ENCODE measurements around the gene POLR2L.
A peak's percentile ranks its signal among the peaks of the same experiment; 100 is the strongest.

Gene POLR2L

DNA sequence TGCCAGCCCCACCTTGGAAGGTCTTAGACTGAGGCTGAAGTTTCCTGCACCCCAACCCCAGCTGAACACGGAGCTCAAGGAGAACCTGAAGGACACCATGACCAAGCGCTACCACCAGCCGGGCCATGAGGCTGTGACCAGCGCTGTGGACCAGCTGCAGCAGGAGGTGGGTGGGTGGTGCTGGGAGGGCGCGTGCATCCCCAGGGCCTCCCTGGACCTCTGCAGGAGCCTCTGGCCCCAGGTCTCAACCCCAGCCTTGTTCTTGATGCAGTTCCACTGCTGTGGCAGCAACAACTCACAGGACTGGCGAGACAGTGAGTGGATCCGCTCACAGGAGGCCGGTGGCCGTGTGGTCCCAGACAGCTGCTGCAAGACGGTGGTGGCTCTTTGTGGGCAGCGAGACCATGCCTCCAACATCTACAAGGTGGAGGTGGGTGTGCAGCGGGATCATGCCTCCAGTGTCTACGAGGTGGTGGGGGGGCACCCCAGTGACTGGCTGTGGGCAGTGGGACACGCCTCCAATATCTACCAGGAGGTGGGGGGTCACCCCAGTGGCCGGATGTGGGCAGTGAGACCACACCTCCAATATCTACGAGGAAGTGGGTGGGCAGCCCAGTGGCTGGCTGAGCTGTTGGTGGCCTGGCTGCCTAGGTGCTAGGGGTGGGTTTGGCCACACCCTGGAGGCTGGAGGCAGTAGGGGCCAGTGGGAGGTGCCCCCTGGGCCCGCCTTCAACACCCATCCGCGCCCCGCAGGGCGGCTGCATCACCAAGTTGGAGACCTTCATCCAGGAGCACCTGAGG is 4.9 kb downstream of the POLR2L start:
- DNase-seq, result no peak

DNA sequence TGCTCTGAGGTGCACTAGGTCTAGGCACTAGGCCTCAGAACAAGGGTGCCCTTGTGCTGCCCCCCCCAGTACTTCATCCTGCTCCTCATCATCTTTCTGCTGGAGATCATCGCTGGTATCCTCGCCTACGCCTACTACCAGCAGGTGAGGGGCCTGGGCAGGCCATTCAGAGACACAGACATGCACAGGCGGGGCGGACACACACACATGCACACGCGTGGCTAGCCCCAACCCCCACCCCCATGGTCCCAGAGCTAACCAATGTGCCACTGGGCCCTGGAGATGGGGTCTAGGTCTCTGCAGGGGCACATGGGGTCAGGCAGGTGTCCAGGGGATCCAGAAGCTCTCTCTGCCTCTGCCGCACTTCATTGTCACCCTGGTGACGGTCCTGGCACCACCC is 5.6 kb downstream of the POLR2L start:
- DNase-seq, result no peak

DNA sequence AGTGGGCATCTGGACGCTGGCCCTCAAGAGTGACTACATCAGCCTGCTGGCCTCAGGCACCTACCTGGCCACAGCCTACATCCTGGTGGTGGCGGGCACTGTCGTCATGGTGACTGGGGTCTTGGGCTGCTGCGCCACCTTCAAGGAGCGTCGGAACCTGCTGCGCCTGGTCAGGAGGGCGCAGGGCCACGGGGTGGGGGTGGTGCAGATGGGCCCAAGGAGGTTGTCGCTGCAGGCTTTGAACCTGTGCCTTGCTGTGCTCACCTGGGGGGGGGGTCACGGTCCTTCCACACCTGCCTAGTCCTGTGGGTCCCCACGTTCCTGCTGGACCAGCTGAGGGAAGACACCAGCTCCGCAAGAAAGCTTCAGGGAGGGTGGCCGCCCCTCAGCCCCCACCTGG is 6.1 kb downstream of the POLR2L start:
- DNase-seq, result no peak

DNA sequence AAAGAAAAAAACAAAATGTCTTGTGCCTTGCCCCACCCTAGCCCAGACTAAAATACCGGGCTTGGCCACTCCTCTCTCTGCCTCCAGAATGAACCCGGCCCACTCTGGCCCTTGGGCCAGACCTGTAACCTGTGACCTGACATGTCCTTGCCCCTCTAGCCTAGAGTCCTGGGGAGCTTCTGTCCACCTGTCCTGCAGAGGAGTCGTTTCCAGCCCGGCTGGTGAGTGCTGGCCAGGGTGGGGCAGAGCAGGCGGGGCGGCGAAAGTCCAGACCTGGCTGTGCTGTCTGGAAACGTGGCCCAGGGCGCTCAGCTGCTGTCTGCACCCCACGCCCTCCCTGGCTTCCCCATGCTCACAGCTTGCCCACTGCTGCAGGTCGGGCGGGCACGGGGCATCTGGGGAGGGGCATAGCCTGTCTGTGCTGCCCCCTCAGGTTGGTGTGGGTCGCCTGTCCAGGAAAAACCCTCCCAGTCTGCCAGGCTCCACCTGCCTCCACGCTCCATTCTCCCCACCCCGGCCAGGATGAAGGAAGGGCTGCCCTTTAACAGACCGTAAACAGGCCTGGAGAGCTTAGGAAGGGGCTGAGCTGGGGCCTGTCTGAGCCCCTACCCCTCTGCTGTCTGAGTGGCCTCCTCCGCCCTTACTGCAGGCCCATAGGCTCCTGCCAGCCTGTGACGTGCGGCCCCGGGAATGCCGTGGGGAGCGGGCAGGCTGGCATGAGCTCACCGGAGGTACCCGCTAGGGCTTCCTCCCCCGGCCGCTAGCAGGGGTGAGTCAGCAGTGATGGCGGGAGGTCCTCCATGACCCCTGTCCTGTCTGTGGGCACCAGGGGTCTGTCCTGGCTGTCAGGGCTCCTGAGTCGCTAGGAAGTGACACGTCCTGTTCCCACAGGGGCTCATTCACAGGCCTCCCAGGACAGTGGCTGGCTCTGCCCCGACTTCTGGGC is 7.7 kb downstream of the POLR2L start:
- DNase-seq, result no peak

DNA sequence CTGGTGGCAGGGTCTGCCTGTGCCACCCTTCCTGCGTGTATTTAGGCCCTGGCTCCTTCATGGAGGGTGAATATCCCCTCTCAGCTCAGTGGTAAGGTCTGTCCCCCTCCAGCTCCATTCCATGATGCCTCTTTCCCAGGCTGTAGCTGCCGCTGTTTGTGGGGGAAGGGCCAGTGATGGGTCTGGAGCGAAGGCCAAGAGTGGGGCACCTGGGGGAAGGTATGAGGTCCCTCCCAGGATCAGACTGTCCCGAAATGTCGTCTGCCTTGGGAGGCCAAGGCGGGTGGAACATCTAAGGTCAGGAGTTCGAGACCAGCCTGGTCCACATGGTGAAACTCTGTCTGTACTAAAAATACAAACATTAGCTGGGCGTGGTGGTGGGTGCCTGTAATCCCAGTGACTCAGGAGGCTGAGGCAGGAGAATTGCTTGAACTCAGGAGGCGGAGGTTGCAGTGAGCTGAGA is 8.4 kb downstream of the POLR2L start:
- no peak for DNase-seq

DNA sequence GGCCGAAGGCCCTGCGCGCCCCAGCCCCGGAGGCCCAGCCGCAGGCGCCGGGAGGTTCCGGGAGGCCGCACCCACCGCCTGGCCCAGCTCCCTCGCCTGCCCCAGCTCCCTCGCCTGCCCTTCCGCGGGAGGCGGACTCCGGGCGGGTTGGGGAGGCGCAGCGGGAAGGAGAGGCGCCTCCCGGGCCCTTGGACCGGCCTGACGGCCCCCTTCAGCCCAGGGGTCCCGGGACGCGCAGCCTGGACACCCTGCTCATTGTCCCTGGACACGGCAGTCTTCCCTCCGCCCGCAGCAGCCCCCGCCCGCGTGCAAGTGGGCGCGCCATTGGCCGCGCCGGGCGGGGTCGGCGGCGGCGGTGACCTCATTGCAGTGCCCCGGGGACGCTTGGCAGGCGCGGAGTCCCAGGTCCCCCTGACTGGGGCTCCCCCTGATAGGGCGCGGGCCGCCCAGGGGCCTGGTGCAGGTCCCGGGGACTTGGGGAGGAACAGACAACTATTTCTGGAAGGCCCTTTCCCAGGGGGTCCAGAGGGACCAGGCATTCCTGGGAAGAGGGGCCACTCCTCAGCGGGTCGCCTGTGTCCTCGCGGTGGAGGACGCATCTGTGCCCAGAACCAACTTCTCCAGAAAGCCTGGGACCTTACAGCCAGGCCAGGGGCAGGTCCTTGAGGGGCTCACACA is 9.1 kb downstream of the POLR2L start:
- DNase-seq, result no peak

DNA sequence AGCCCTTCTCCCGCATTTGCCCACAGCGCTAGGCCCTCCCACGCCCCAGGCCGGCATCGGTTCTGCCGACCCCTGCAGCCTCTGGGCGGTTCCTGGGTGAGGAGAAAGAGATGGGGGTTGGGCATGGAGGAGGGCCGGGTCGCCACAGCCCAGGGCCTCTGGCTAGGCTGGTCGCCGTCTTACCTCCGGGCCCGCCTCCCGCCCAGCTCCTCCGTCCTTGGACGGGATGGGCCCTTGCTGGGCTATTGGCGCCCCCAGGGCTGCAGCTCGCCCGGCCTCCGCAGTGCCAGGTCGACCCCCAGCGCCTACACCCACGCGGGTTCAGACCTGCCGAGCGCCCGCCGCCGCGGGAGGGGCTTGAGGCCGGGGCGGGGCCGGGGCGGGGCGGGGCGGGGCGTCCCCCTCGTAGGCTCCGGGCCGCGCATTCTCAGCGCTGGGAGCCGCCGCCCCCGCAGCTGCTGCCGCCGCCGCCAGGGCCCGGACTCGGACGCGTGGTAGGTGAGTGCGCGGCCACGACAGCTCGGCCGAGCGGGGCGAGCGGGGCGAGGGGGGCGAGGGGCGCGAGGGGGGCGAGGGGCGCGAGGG is 9.7 kb downstream of the POLR2L start, which contains the start of gene CD151:
Gene CD151 (plus strand): TSS at position 424 of the 585 bp plus-strand sequence. CDS start 3,118 bp downstream, outside the sequence.
- DNase-seq, result no peak

DNA sequence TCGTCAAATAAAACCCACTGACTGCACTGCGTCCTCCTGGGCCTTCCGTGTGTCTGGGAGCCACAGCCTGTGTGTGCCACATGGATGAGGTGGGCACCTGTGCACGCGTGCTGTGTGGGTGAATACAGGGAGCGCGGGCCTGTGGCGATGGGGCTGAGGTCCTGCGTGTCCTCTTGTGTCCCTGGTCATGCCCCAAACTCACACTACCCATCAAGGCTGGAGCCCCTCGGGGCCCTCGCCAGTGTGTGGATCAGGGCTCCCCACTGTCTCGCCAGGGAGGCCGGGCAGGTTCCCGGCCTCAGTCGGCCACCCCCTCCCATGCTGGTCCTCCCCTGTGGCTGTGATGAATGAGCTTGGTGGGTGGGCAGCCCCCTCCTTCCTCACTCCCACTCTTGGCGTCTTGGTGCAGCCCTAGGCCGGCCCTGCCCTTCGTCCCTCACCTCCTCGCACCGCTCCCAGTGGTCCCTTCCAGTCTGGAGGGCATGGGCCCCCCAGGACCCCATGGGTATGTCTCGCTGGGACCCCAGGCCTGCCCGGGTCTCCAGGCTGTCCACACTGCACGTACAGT is 10.3 kb downstream of the POLR2L start:
- no peak for DNase-seq

DNA sequence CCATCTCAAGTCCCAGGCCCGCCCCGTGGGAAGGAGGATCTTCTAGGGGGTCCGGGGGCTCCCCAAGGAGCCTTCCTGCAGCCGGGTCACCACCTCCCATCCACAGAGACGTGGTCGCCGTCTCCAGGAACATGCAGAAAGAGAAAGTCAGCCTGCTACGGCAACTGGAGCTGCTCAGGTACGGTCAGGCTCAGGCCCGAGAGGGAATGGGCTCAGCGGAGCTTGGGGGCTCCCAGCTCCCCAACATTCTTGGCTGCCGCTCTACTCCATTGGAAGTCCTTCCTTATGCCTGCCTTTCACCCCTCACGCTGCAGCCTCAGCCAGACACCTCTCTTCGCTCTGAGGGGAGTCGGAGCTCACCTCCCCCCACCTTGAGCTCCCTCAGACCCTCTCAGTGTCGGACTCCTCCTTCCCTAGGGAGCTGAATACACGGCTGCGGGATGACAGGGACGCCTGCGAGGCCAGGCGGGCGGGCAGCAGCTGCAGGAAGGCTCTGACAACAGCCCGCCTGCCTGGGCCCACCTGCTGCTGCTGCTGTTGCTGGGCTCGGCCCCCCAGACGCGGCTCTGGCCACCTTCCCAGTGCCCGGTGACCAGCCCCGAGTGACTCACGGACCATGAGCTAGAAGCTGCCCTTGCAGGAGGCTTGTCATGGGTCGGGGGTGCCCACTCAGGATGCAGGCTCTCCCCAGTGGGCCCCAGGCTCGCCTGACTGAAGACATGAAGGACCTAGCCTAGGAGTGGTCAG is 11.0 kb downstream of the POLR2L start:
- no peak for DNase-seq

DNA sequence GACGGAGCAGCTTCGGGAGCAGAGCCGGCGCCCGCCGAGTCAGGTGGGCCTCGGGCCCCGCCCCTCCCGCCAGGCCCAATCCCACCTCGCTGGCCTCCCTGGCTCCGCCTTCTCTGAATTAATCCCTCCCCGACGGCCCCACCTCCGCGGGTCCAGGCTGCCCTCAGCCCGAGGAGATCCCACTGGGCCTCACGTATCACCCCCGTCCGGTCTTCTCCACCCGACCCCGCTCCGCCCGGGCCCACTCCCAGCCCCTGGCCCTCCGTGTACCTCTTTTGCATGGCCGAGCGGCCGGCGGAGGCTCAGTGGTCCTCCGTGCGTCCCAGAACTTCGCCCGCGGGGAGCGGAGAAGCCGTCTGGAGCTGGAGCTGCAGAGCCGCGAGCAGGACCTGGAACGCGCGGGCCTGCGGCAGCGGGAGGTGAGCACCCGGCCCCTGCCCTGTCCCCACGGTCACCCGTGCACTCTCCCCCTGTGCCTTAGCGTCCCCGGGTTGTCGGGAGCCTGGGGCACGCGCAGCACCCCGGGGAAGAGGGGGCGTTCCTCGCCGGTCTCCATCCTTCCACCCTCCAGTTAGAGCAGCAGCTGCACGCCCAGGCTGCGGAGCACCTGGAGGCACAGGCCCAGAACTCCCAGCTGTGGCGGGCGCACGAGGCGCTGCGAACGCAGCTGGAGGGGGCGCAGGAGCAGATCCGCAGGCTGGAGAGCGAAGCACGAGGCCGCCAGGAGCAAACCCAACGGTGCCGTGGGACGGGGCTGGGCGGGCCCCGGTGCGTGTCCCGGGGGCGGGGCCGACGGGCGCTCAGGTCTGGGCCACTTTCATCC is 11.8 kb downstream of the POLR2L start:
- DNase-seq, result peak; percentile 40

DNA sequence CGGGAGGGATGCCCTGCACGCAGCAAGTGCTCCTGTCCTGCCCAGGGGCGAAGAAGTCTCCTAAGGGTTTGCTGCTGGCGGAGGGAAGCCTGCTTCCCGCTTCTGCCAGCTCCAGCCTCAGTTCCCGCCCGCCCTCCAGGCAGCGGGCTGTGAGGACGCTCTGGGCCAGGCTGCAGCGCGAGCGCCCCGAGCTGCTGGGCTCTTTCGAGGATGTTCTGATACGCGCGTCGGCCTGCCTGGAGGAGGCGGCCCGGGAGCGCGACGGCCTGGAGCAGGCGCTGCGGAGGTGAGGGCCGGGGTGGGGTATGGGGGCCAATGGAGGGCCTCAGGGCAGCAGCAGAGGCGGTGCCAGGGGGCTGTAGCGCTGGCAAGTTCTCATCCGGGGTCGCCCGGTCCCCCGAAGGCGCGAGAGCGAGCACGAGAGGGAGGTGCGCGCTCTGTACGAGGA is 12.5 kb downstream of the POLR2L start:
- DNase-seq, result no peak

DNA sequence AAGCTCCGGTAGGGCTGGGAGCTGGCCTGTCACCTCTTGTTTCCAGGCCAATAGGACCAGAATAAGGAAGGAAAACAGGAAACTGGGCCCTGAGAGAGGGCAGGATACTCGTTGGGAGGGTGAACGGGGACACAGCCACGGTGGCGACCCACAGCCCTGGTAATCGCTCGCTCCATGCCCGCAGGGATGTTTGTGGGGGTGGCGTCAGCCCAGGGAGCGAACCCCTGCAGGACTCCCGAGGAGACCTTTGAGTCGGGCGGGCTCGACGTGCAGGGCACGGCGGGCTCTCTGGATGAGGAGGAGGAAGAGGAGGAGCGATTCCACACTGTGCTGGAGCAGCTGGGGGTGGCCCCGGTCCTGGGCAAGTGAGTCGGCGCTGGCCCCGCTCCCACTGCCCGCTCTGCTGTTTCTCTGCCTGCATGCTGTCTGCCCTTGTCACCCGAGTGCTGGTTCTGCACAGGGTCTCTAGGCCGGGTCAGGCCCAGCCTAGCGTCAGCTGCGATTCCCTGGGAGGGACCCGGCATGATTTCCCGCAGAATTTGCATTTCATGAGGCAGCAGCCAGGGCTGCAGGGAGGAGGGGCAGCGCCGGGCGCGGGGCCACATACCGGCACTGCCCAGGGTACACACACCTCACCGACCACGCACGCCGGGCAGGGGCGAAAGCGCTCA is 13.0 kb downstream of the POLR2L start:
- no peak for DNase-seq

DNA sequence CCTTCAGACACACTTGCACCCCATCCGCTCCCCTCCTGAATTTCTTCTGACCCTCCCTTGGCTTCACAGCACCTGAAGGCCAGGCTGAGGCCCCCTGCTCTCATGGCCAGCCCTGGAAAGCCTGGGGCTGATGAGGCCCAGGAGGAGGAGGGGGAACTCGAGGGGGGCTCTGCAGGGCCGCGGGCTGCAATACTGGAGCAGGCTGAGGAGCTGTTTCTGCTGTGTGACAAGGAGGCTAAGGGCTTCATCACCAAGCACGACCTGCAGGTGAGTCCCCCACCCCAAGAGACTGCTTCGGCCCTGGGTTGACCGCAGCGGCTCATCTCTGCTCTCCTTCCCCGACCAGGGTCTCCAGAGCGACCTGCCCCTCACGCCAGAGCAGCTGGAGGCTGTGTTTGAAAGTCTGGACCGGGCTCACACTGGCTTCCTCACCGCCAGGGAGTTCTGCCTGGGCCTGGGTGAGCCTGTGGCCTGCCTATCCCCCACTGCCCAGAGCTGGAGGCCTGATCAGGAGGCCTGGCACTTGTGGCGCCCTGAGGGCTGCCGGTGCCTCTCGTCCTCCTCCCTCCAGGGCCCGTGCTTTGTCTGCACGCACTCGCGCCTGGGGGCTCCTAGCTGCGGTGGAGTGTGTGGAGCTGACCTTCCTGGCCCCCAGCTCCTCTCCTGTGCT is 13.7 kb downstream of the POLR2L start:
- no peak for DNase-seq

DNA sequence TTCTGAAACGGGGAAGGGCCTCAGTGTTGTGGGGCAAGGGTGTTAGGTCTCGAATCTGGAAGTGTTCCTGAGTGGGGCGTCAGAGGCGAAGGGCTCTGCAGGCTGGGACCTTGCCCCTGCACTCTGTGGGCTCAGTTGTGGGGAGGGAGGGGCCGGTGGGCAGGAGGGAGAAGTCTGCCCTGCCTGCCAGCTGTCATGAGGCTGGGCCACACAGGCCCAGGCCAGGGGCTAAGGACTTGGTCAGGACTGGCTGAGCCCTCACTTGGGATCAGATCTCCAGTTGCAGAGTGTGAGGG is 14.5 kb downstream of the POLR2L start, which contains the start of gene CRACR2B:
Gene CRACR2B (plus strand): TSS at position 23 of the 296 bp plus-strand sequence. CDS start 689 bp downstream, outside the sequence.
- no peak for DNase-seq

DNA sequence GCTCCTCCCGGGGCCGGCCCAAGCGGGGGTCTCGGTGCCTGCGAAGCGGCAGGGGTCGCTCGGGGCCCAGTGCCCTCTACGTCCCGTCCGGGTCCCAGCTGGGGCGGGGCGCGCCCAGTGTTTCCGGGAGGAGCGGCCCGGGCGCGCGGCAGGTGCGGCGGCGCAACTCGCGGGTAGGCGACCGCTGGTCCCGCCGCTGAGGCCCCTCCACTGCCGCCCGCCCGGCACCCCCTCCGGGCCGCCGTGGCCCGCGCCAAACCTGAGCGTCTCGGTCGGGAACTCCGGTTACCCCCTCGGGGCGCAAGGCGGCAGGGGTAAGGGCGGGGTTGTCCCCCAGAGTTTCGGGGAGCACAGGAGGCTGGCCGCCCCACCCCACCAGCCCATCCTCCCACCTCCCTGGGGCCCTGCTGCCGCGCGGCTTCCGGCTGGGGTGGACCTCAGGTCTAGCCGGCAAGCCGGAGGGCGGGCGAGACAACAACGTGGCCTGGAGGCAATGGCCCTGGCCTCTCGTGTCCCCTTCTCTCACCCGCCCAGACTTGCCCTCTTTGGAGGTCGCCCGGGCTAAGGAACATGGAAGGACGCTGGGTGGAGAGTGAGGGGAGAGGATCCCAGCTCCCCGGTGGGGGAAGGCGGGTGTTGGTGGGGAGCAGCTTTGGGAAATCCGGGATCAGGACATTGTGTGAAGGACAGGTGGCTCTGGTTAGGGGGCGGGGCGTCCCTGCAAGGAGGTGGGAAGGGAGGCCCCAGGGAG is 15.0 kb downstream of the POLR2L start:
- no peak for DNase-seq

DNA sequence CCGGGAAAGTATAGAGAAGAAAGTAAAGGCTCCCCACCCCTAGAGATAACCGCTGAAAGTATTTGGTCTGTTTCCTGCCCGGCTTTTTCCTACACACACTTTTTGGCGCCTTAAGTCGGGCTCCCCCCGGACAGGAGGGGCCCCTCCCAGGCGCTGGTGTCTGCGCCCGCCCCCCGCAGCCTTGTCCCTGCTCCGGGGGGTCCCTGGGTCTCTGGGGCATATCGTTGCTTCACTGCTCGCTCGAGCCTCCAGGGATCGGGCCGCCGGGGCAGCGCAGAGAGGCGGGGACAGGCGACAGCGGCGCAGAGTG is 15.5 kb downstream of the POLR2L start:
- DNase-seq, result no peak

DNA sequence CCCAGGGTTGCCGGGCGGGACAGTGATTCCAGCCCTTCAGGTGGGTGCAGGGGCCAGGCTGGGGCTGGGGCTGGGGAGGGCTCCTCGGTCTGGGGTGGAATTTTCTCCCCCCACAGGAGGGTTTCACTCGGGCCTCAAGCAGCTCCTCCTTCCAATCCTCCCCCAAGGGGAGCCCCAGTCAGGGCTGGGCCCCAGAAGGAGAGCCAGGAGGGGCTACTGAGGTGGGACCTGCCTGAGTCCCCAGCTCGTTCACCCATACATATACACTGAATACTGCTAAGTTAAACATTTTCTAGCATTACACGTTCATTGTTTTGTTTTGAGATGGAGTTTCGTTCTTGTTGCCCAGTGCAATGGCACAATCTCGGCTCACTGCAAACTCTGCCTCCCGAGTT is 16.1 kb downstream of the POLR2L start:
- DNase-seq, result no peak

DNA sequence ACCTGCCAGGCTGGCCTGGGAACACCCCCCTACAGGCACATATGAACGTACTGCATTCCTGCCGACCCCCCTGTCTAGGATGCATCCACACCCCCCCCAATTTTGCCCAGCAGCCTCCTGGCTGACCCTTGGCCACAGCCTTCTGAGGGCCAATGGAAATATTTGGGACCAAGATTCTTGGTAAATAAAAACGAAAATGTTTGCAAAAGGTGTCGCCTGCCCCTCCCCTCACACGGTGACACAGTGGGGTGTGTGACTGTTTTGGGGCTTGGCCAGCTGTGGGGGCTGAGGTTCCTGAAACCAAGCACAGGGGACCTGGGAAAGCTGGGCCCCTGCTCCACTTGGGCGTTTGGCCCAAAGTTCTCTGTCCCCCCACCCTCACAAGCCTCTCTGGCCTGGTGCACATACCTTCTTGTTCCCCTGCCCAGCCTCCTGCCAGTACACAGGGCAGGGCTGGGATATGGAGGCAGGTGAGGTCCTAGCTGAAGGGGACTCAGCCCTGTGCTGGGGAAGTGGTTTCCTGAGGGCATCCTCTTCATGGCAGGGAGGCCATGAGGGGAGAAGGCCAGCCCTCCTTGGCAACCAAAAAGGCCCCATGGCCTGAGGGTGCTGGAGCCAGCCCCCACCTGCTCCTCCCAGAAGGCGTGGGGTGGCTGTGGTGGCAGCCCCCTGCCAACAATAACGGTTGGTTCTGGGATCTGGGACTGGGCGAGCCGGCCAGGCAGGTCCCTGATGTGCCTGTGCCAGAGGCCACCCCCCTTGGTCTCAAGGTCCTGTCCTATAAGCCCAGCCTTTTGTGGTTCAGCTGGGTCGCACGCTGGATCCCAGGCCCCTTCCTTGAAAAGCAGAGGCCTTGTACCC is 16.7 kb downstream of the POLR2L start:
- no peak for DNase-seq

Measured in DMS79 treated with DMSO at 0.1 percent for 48 hours (cell line).